Heart right ventricle (tissue), 16 donors: Measurements from ENCODE around the gene ANKS1B. TPM values are rescaled to one million over a fixed set of nuclear protein-coding genes. Genes with fewer than 3 reads are reported as not detected.

Source experiments
- ATAC-seq, 8 donors: fragments of 200-7000 bp; cut with Tn5 transposase; one replicate each; pipeline ENCODE4 v1.9.1; 2020; ENCODE audit warnings: mild to moderate bottlenecking in 8 of 8, moderate library complexity in 8 of 8, moderate number of reproducible peaks in 1 of 8
- DNase-seq, 2 donors: peaks; one replicate each; pipeline ENCODE4 v3.0.0-alpha.2; 2020
- H3K27ac ChIP-seq, 10 donors: fragments of 200-600 bp; sonication (generic) in 2 of 10; one replicate each; pipeline versions ENCODE4 v1.5.0 to v1.8.0; 2020 to 2022; ENCODE audit warnings: mild to moderate bottlenecking in 3 of 10
- H3K27me3 ChIP-seq, 7 donors: fragments of 200-600 bp; one replicate each; pipeline ENCODE4 v1.8.0; 2021 to 2022; ENCODE audit warnings: mild to moderate bottlenecking in 2 of 7
- H3K36me3 ChIP-seq, 9 donors: fragments of 200-600 bp; sonication (generic) in 1 of 9; one replicate each; pipeline versions ENCODE4 v1.5.0 to v1.8.0; 2020 to 2022; ENCODE audit warnings: mild to moderate bottlenecking in 2 of 9
- H3K4me1 ChIP-seq, 9 donors: fragments of 200-600 bp; sonication (generic) in 1 of 9; one replicate each; pipeline versions ENCODE4 v1.5.0 to v1.8.0; 2020 to 2022; ENCODE audit warnings: mild to moderate bottlenecking in 4 of 9
- H3K4me3 ChIP-seq, 10 donors: fragments of 200-600 bp; sonication (generic) in 2 of 10; one replicate each; pipeline versions ENCODE4 v1.5.0 to v1.8.0; 2020 to 2022; ENCODE audit warnings: mild to moderate bottlenecking in 7 of 10, moderate library complexity in 2 of 10
- H3K9me3 ChIP-seq, 11 donors: fragments of 200-600 bp in 10 of 11; sonication (generic) in 2 of 11; one replicate each; pipeline versions ENCODE4 v1.5.0 to v1.8.0; 2013 to 2022; ENCODE audit warnings: mild to moderate bottlenecking in 2 of 11, control low read depth in 1 of 11, moderate library complexity in 1 of 11
- WGBS, 2 donors: extraction: QIAGEN DNeasy Blood & Tissue Kit; methylation state at CpG; one replicate each; pipeline ENCODE4 v1.1.7; 2013; ENCODE audit warnings: inconsistent platforms in 1 of 2; 5-methylcytosine and 5-hydroxymethylcytosine counted together
- intact Hi-C, 10 donors: fragments of 100-400 bp; cut with DNase I; formaldehyde crosslinking; loops; one replicate each; pipeline versions ENCODE4 v1.11.1 to v1.14.2; 2022
- polyA plus RNA-seq, 2 donors: library from polyadenylated mRNA; stranded (reverse); fragments of 200-250 nt; gene quantifications; one replicate each; pipeline ENCODE4 v1.2.3, GENCODE V29; 2013
- total RNA-seq, 10 donors: library from RNA; stranded (reverse); fragmentation: NEBNext Ultra II Directional in 3 of 10; extraction: Animal tissue kit (Norgen Biotek cat#: 25700) in 3 of 10; gene quantifications; one replicate each; pipeline versions ENCODE4 v1.2.1 to v1.2.4, GENCODE V29; 2021 to 2023
- TF ChIP-seq, protein P1 (sequence below), 9 donors: fragments of 200-600 bp; sonication (generic) in 2 of 9; IDR thresholded peaks; one replicate each; pipeline versions ENCODE4 v1.5.0 to v1.8.0; 2021 to 2022; ENCODE audit warnings: antibody characterized with exemption in 9 of 9, mild to moderate bottlenecking in 5 of 9, moderate library complexity in 1 of 9
- donor health status: Arrhythmogenic right ventricular cardiomyopathy.
- donor health status: ischemic (EF 13 %, LVEDD 7.1; RV severe dilation, severe dysfunction).
- donor health status: healthy with polysubstance abuse.
- donor health status: DM: no; HTN: yes; CAD: no.
- donor health status: DM: no; HTN: no; CAD: no.
- donor health status: ischemic (EF 25% LVEDD 6.9; RV normal size, moderate dysfunction).
- donor health status: ischemic (EF 25% LVEDD 5.7; RV mildly dilated, moderate dysfunction).
- donor health status: healthy.
- donor health status: DM: yes; HTN: yes; CAD: no.
- donor health status: Ischemic cardiomyopathy.
- donor health status: ischemic (EF 35%, LVEDD 5.7; RV mildly dilated, moderate dysfunction).
- donor health status: nonischemic (EF 11% LVEDD 7.7; RV severe dilation, severe dysfunction).
- donor health status: DM: yes; HTN: yes; CAD: no.
- donor health status: PGD.
- donor health status: ischemic (EF 29% LVEDD 5.4; RV normal size, mild dysfunction).
- donor health status: nonischemic (EF 23%, LVEDD 6.1; RV moderate dilation, normal function).

The ANKS1B gene
- total and polyA plus RNA-seq, 12 donors = 0.58 to 4.8 (median 1.8) TPM

DNA sequence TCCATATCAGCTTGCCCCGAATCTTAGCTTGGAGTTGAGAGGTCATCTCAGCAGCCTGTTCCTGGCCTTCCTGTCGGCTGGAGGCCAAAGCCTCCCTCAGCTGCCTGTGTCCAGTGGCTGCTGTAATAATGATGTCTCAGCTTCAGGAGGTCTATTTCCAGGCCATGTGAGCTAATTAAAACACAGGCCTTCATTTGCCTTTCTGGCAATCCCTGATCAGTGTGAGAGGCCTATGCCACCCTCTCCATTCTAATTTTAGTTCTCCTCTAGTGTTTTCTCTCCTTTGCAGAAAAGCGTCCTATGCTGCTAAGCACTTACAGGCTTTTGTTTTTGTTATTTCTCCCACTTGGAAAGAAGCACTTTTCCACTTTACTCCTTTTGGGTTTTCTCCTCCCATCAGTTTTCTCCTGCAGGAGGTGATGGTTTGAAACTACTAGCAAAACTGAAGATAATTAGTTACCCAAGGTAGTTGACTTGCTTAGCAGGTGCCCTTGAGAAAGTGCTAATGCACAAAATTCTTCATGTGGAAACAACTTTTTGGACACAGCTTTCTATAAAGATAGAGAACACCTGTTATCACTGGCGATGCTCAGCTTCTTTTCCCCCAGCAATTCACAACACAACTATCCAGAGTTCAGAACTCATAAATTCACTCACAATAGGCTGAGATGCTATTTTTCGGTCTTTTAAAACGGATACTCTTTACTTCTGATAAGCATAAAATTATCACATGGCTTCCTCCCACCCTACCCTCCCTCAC is 592.5 kb downstream of the ANKS1B start:
- H3K4me3 ChIP-seq = no peak overlapping the region
- DNase-seq = no peak
- ATAC-seq = no peak
- no peaks in the 10 kb centered on the region for H3K9me3 ChIP-seq
- H3K36me3 ChIP-seq = no peaks in the 10 kb centered on the region
- H3K4me1 ChIP-seq = no peaks in the 10 kb centered on the region
- intact Hi-C loops = no loop called here
- H3K27me3 ChIP-seq = no peaks in the 10 kb centered on the region
- WGBS, 2 donors = 69 to 75% methylated on average over 6 of the region's 6 CpGs
- TF ChIP-seq, protein P1, sequence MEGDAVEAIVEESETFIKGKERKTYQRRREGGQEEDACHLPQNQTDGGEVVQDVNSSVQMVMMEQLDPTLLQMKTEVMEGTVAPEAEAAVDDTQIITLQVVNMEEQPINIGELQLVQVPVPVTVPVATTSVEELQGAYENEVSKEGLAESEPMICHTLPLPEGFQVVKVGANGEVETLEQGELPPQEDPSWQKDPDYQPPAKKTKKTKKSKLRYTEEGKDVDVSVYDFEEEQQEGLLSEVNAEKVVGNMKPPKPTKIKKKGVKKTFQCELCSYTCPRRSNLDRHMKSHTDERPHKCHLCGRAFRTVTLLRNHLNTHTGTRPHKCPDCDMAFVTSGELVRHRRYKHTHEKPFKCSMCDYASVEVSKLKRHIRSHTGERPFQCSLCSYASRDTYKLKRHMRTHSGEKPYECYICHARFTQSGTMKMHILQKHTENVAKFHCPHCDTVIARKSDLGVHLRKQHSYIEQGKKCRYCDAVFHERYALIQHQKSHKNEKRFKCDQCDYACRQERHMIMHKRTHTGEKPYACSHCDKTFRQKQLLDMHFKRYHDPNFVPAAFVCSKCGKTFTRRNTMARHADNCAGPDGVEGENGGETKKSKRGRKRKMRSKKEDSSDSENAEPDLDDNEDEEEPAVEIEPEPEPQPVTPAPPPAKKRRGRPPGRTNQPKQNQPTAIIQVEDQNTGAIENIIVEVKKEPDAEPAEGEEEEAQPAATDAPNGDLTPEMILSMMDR (IDR thresholded peaks at IDR 0.05) = no peak
- H3K27ac ChIP-seq = no peak overlapping the region

DNA sequence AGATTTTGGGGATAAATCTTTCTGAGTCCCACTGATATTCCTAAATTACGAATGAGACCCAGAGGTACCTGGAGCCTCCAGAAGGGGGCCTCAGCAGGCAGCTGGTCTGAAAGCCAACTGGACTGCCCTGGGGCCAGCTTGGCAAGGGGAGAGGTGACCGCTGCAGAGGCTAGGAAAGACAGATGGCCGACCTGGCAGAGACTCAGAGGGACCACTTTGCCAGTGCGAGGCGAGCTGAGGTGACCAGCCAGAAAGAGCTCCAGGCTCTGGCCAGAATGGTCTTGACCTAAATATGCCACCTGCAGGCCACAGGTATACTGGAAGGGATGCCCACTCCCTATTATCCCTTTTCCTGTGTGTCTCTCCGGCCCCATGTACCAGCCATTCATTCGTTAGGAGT is 594.0 kb downstream of the ANKS1B start:
- H3K4me1 ChIP-seq = no peaks in the 10 kb centered on the region
- ATAC-seq = no peak
- 76 to 78% methylated on average over 7 of the region's 7 CpGs for WGBS, 2 donors
- intact Hi-C loops = no loop called here
- no peak overlapping the region for H3K27ac ChIP-seq
- H3K4me3 ChIP-seq = no peak overlapping the region
- TF ChIP-seq, protein P1 (IDR thresholded peaks at IDR 0.05) = no peak
- H3K9me3 ChIP-seq = no peaks in the 10 kb centered on the region
- H3K36me3 ChIP-seq = no peaks in the 10 kb centered on the region
- DNase-seq = no peak
- no peaks in the 10 kb centered on the region for H3K27me3 ChIP-seq

DNA sequence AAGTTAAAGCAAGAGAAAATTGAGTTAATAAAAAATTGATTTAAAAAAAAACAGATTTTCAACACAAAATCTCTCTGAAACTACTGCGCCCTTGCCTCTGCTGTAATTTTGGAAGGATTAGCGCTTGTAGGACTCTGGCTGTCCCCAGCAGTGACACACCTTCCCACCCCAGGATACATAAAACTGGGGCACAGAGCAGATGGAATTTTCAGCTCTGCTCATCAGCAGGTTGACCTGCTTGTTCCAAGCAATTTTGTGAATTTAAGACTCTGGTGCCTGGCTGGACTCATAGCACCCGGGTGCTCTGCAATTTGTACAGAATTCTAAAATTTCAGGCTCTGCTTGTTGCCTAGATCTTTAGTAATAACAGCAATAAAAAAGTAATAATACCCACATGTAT is 595.0 kb downstream of the ANKS1B start:
- ATAC-seq = no peak
- intact Hi-C loops = no loop called here

DNA sequence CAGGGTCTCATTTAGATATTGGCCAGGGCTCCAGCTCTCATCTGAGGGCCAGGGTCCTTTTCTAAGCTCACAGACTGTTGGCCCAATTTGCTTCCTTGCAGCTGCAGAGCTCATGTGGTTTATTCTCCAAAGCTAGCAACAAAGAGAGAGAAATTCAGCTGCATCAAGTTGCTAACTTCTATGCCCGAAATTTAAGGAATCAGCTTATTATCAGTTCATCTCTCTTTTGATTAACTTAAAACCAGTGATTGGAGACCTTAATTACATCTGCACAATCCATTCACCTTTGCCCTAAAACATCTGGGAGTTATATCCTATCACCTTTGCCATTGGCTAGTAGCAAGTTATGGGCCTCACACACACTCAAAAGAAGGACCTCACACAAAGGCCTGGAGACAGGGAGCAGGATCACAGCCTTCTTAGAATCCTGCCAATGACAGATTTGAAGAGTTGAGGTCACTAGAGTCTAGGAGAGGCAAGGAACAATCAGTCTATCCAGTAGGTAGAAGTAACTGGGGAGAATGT is 596.0 kb downstream of the ANKS1B start:
- Histone ChIP-seq H3K4me1 (no peaks in the 10 kb centered on the region), H3K9me3 (no peaks in the 10 kb centered on the region), H3K27me3 (no peaks in the 10 kb centered on the region), H3K36me3 (no peaks in the 10 kb centered on the region), H3K27ac (no peak overlapping the region), H3K4me3 (no peak overlapping the region)
- ATAC-seq = no peak
- no peak for DNase-seq
- TF ChIP-seq, protein P1 (IDR thresholded peaks at IDR 0.05) = no peak
- intact Hi-C loops = no loop called here
- WGBS, 2 donors = 67 to 71% methylated on average over 1 of the region's 1 CpG

More for the DNA sequence above, 595.0 kb downstream of the ANKS1B start:
- no peak for DNase-seq
- Histone ChIP-seq H3K27me3 (no peaks in the 10 kb centered on the region), H3K9me3 (no peaks in the 10 kb centered on the region), H3K27ac (no peak overlapping the region), H3K4me1 (no peaks in the 10 kb centered on the region), H3K36me3 (no peaks in the 10 kb centered on the region), H3K4me3 (no peak overlapping the region)
- TF ChIP-seq, protein P1 (IDR thresholded peaks at IDR 0.05) = no peak
- WGBS, 2 donors = 92 to 93% methylated on average over 3 of the region's 3 CpGs
